Stimulated activated CD4-positive, alpha-beta T cell treated with anti-CD3 and anti-CD28 coated beads, Interleukin-1b, Interleukin-23, amount 100 ng/mL, for 48 hours (primary cell): Measurements from ENCODE around the gene COX14.

Experiments
- DNase-seq: peaks from one replicate; pipeline ENCODE4 v3.0.0-alpha.2; 2020

The COX14 gene

GRCh38 chr12:50162230-50162629 lies 50.2 kb downstream of the COX14 start:
- DNase-seq: no peak

- no peak for DNase-seq
Measured at GRCh38 chr12:50164963-50165362, 52.9 kb downstream of the COX14 start.

- peak; percentile 68 for DNase-seq
Measured at GRCh38 chr12:50166799-50167048, 54.7 kb downstream of the COX14 start.

- DNase-seq: peak; percentile 99
Measured at GRCh38 chr12:50167049-50167828, 55.2 kb downstream of the COX14 start, which contains the start of gene CERS5. CERS5 (minus strand) TSS chr12:50167369; CDS start chr12:50167297, 72 bp downstream.
